T1000 (cell line): ENCODE data around the gene PTGES3L.
"Not testable (repeated sequence)": the region's sequence is repeated elsewhere in the genome, so short reads cannot be mapped to it uniquely, and the experiment has no call there.

Source experiments
- DNase-seq: peaks from one replicate; lab custom pipeline; 2025; ENCODE audit warnings: mixed read lengths; lab: John Stamatoyannopoulos, UW

Gene PTGES3L

GRCh38 chr17:42980274-42980765, 440 bp upstream of the PTGES3L start, which contains the start of gene RUNDC1:
TSS of gene RUNDC1 (plus strand) at chr17:42980565. CDS start at chr17:42980577, 12 bp downstream.
- peak; percentile 78 for DNase-seq

DNA sequence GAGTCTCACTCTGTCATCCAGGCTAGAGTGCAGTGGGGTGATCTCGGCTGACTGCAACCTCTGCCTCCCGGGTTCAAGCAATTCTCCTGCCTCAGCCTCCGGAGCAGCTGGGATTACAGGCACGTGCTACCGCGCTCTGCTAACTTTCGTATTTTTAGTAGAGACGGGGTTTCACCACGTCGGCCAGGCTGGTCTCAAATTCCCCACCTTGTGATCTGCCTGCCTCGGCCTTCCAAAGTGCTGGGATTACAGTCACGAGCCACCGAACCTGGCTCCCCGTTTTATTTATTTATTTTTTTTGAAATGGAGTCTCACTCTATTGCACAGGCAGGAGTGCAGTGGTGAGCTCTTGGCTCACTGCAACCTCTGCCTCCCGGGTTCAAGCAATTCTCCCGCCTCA, 4.2 kb downstream of the PTGES3L start:
- not testable (repeated sequence) for DNase-seq

DNA sequence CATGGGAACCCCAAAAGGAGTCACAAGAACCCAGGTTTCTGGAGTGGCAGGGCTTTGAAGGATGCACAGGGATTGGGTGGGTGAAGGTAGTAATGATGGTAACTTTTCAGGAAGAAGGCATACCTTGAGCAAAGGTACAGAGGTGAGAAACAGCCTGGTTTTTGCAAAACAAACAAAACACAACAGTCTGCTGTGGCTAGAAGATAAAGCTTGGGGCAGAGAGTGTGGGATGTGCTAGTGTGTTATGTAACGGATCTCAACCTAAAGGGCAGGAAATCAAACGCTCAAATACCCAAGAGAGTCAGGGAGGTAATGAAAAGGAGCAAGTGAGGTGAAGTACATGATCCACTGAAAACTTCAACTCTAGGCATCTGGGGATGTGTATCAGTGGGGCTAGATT, 4.6 kb downstream of the PTGES3L start:
- no peak for DNase-seq

GRCh38 chr17:42973323-42973722, 6.6 kb downstream of the PTGES3L start:
- DNase-seq, result not testable (repeated sequence)

- no peak for DNase-seq
Measured at GRCh38 chr17:42971589-42971988, 8.3 kb downstream of the PTGES3L start.

GRCh38 chr17:42969001-42969581, 10.8 kb downstream of the PTGES3L start:
- DNase-seq, result no peak

- no peak for DNase-seq
Measured at GRCh38 chr17:42967925-42968324, 12.0 kb downstream of the PTGES3L start.

DNA sequence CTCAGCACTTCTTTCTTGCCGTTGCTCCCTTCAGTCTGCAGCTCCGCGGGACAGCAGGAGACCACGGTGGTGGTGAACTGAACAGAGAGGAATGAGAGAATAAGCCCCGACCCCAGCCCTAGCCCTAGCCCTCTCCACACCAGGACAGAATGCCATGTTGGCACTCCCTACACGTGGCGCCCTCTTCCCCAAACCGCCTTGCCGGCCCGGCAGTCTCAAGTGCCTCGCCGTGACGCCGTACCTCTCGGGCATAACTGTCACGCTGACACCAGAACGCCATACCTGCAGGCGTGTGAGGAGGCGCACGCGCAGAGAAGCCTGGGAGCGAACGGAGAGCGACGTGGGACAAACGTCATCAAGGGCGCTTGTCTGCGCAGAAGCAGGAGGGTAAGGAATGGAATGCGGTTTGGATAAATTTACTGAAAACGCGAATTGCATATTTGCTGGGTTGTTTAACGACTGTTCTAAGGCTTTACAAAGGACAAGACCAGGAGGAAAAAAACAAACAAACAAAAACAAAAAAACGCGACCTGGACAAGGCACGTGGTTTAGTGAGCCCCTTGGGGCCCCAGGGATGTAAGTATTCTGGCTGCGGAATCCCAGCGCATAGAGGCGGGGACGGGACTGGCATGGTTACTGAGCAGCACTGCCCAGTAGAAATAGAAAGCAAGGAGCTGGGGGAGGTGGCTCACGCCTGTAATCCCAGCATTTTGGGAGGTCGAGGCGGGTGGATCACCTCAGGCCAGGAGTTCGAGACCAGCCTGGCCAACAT, 15.5 kb downstream of the PTGES3L start, which contains the start of gene AARSD1:
Gene AARSD1, minus strand, starts transcription at position 294 of the 772 bp plus-strand sequence. Its CDS starts 14 bp downstream, at position 280.
- peak; percentile 85 for DNase-seq

DNA sequence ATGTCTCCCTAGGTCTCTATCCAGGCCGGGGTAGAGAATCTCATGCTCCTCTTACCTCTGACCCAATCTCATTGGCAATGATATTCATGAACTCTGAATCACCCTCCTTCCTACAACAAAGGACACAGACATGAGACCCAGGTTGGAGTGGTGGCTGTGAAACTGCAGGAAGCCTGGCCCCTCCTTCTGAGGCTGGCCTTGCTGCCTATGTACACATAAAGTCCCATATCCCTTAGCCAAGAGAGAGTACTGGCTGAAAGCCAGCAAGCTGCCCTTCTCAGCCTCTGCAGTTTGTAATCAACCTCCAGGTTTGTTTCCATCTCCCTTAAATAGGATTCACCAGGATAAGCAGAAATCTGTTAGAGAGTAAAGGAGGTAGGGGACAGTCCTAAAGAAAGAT, 26.2 kb downstream of the PTGES3L start:
- no peak for DNase-seq

DNA sequence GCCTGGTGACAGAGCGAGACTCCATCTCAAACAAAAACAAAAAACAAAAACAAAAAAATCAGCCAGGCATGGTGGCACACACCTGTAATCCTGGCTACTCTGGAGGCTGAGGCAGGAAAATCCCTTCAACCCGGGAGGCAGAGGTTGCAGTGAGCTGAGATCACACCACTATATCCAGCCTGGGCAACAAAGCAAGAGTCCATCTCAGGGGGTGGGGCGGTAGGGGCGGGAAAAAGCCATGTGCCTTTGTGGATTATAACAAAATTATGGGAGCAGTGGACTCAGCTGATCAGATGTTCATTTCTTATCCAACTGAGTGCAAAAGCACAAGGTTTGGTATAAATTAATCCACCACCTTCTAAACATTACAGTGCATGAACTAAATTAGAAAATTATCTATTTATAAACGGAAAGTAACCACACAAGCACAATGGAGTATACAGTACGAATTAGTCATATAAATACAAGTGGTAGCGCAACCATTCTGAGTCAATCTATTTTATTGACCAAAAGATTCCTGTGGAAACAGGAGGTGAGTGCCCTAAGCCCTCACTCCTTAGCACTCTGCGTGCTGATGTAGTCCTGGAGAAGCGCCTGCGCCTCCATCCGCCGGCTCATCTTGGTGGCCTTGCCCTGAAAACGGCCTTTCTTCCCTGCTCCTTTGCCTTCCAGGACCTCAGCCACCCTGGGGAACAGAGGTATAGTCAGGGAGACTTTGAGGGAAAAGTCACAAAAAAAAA, 29.7 kb downstream of the PTGES3L start:
- DNase-seq, result no peak

DNA sequence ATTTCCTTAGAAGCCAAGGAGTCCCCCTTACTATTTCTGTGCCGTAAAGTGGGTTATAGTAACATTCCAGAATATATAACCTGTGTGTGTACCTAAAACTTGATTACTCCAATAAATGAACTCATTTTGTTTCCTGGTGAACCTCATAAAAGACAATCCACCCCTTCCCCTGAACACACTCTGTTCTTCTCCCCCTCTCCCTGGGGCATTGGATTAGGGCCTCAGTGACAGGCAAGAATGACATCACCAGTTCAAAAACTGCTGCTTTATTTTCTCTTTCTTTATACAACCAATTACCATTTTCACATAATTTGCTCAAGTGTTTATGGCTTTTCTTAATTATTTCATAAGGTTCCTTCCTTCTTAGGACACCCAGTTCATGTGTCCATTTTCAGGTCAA, 33.1 kb downstream of the PTGES3L start:
- no peak for DNase-seq

DNA sequence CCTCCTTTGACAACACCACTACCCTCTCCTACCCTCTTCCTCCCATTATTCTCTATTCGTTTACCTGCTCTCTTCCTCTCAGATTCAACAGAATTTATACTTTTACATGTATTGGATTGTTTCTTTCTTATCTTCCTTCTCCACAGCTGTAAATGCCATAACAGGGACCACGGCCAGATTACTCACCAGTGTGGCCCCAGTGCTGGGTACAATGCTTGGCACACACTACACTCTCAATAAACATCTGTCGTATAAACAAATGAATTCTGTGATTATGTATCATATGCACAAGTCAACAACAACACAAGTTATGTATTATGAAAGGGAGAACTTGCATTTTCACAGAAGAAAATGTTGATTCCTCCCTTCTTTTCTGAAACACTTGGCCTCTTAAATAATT, 35.7 kb downstream of the PTGES3L start:
- no peak for DNase-seq

DNA sequence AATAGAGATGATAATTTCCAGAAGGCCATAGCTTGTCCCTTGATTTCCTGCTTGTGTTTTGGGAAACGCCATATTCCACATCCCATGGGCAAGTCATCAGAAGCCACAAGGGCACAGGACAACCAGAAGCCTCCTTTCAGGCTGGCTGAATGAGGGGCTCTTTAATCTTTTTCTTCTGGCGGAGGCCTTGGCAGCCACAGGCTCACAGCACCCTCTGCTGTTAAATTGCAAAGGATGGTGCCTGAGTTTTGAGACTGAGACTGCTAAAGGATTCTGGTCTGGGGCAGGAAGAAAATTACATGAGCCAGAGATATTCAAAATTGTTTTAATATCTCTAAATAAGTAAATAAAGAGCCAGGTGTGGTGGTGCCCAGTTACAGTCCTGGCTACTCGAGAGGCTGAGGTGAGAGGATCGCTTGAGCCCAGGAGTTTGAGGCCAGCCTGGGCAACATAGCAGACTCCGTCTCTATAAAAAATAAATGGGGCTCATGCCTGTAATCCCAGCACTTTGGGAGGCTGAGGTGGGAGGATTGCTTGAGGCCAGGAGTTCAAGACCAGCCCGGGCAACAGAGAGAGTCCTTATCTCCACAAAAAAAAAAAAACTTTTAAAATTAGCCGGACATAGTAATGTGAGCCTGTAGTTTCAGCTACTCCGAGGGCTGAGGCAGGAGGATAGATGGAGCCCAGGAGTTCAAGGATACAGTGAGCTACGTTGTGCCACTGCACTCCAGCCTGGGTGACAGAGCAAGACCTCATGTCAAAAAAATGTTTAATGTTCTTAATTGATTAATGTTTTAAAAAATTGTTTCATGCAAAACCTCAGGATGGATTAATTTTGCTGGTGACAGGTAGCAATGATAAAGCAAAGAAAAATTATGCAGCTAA, 41.9 kb downstream of the PTGES3L start:
- peak; percentile 26 for DNase-seq

DNA sequence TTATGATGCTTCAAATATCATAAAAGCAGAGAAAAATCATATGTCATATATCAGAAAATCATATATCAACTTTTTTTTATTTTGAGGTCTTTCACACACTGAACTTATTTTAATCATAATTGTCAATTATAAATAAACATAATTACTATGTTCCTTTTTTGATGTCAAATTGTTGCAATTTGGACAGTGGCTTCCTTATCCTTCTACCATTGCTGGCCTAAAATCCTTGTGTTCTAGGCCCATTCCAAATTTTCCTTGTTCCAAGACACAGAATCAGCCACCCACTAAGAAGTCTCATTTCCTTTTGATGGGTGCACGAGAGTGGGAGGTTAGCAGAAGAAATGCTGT, 50.4 kb downstream of the PTGES3L start:
- DNase-seq, result no peak

- peak; percentile 9 for DNase-seq
Measured at GRCh38 chr17:42928714-42929496, 51.0 kb downstream of the PTGES3L start.

DNA sequence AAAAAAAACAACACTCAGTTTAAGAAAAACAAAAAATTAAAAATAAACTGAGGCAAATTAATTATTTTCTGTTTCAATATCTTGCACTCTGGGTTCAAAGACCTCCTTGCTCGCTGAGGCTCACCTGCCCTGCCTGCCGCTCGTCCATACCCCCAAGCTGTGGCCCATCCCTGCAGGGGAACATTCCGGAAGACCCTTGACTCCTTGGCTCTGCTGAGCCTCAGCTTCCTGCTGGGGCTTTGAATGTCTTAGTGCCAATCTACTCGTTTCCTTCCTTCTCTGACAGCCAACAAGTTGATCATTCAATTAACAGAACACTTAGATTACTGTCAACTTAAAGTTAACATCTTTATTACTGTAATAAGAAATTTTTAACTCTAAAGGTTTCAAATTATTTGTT, 55.0 kb downstream of the PTGES3L start:
- DNase-seq, result no peak

GRCh38 chr17:42923472-42923871, 56.4 kb downstream of the PTGES3L start:
- DNase-seq, result not testable (repeated sequence)

- DNase-seq, result no peak
Measured at GRCh38 chr17:42922294-42922693, 57.6 kb downstream of the PTGES3L start.

GRCh38 chr17:42920922-42921321, 59.0 kb downstream of the PTGES3L start:
- DNase-seq, result no peak

DNA sequence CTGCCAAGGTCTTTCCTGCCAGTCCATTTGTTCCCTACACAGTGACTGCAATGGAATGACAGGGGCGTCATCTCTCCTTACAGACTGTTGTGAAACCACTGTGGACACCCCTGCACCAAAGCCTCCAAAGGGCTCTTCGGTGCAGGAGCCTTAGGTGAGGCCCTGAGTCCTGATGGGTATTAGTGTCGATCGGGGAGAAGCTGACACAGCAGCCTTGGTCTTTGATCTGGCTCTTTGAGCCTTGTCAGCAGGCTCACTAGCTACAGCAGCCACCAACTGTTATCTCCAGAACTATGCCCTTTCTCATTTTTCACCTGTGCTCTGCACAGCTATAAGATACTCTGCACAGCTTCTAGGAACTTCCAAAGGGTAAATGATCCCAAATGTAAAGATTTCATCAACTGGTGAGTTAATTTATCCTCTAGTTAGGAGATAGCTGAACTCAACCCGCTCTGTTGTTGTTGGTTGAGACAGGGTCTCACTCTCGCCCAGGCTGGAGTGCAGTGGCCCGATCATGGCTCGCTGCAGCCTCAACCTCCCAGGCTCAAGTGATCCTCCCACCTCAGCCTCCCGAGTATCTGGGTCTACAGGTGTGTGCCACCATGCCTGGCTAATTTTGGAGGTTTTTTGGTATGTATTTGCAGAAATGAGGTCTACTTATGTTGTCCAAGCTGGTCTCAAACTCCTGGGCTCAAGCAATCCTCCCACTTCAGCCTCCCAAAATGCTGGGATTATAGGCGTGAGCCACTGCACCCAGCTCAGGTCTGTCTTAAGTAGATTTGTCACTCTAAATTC, 59.6 kb downstream of the PTGES3L start:
- DNase-seq, result no peak
